Measurements from ENCODE around the gene LRRC8B. TPM values are rescaled to one million over a fixed set of nuclear protein-coding genes. Genes with fewer than 3 reads are reported as not detected.

The LRRC8B gene
- total RNA-seq, 1 donor from 2014 or later, result 76.8 TPM

DNA sequence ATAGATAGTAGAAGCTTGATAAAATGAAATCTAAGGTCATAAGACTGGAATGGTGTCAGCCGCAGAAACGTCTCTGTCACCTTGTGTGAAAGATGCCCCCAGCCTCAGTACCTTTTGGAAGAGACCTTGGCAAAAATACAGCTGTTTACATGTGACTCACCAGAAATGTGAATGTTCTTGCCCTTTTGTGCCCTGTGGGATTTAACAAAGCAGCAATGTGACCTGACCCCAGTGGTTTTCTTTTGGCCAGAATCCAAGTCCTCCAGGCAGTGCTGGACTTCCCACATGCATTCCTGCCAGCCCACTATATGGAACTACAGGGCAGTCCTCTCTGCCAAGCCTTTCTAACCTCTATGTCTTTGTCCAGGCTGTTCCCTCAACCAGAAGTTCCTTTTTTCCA lies 81.1 kb downstream of the LRRC8B start:
- peak overlapping the region; percentile 64 for H3K4me3 Mint-ChIP-seq
- H3K27ac Mint-ChIP-seq, result peak overlapping the region; percentile 99
- no peak for DNase-seq
- peaks cover 86% of the 10 kb centered on the region for H3K4me1 Mint-ChIP-seq
- intact Hi-C loops (cut with micrococcal nuclease), result loop anchor here (2.0 to 10.0 kb wide), 2 partner anchors 53 to 561 kb away; no protein-coding TSS in a partner anchor
- H3K27me3 Mint-ChIP-seq, result no peaks in the 10 kb centered on the region
- H3K36me3 Mint-ChIP-seq (ENCODE audit: low read depth), result peaks cover 37% of the 10 kb centered on the region
- H3K9me3 Mint-ChIP-seq, result no peaks in the 10 kb centered on the region

DNA sequence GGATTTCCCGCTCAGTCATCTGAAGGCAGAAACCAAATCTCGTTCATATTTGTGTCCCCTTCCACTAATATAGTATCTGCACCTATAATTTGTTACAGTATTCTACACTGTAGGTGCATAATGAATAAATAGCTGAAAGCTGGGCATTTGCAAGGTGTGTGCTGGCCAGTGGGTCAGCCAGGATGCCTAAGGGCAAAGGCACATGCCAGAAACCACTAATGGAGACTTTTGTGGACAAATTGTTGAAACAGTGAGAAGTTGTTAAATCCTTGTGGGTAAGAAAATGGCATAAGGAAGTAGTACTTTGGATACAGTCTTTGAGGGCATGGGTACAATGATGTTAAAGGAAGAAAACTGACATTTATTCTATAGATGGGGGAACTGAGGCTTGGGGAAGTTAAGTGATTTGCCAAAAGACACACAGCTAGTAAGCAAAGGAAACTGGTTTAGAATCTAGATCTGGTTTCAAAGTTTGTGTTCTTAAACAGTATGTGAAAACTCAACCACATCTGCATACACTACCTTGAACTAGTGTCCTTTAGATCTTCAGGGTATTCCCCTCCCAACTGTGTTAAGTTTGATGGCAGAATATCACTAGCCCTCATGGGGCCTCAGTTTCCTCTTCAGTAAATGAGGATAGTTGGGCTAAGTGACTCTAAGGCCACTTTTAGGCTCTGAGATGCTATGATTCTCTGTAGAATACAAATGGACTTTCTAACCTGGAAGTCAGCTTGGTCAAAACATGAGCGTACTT lies 81.8 kb downstream of the LRRC8B start:
- peak overlapping the region; percentile 99 for H3K27ac Mint-ChIP-seq
- intact Hi-C loops (cut with micrococcal nuclease), result loop anchor here (2.0 to 10.0 kb wide), 2 partner anchors 52 to 562 kb away; no protein-coding TSS in a partner anchor
- H3K4me1 Mint-ChIP-seq, result peaks cover 86% of the 10 kb centered on the region
- peaks cover 31% of the 10 kb centered on the region for H3K36me3 Mint-ChIP-seq (ENCODE audit: low read depth)
- H3K4me3 Mint-ChIP-seq, result peak overlapping the region; percentile 64
- H3K9me3 Mint-ChIP-seq, result no peaks in the 10 kb centered on the region
- DNase-seq, result peak; percentile 74
- H3K27me3 Mint-ChIP-seq, result no peaks in the 10 kb centered on the region

DNA sequence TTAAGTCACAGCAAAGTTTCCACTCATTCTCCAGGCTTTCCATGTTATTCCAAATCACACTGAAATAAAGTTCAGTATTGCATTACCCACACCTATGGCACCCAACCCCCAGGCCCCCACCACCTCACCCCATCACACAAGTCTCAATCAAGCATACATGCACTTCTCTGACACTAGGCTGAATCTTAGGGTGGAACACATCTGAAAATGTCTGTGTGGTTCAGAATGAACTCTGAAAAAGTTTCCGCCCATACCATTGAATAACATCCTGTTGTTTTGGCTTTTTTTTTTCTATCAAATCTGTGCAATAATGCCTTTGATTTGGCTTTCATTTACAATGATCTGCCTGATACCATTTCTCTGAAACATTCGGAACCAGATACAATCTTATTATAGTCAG lies 82.5 kb downstream of the LRRC8B start:
- peak overlapping the region; percentile 99 for H3K27ac Mint-ChIP-seq
- H3K27me3 Mint-ChIP-seq, result no peaks in the 10 kb centered on the region

DNA sequence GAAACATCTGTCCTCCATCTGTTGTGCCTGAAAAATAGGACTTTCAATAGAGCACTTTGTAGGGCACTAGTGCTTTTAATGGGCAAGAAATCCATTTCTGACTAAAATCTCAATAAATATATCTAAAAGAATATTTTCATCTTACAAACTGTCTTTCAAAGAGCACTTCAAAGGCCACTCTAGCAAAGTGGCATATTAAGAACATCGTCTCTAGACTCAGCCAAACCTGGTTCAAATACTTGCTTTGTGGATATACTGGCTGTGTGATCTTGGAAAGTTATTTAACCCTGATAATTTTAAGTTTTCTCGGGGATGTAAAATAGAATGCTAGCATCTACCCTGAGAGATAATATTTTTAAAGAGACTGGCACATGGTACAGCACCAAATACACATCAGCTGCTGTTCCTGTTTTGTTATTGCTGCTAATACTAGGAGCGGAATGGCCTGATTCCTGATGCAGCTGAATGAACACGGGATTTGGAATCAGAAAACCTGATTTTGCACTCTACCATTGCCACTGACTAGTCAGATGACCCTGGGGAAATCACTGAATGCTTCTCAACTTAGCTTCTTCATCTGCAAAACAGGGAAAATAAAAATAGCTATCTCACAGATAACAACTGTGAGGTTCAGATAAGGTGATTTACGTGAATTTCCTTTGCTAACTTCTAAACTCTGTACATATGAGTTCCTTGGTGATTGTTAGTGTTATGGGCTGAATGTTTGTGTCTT lies 83.1 kb downstream of the LRRC8B start:
- intact Hi-C loops (cut with micrococcal nuclease), result loop anchor here (1.0 to 10.0 kb wide), 5 partner anchors 25 to 563 kb away; no protein-coding TSS in a partner anchor
- DNase-seq, result peak; percentile 67
- Mint-ChIP-seq H3K36me3 (ENCODE audit: low read depth) (peaks cover 24% of the 10 kb centered on the region), H3K4me3 (peak overlapping the region; percentile 88), H3K27ac (peak overlapping the region; percentile 99), H3K27me3 (no peaks in the 10 kb centered on the region), H3K4me1 (peaks cover 86% of the 10 kb centered on the region), H3K9me3 (no peaks in the 10 kb centered on the region)

More for the DNA sequence above, 82.5 kb downstream of the LRRC8B start:
- Mint-ChIP-seq H3K9me3 (no peaks in the 10 kb centered on the region), H3K4me3 (peak overlapping the region; percentile 64), H3K4me1 (peaks cover 85% of the 10 kb centered on the region), H3K36me3 (ENCODE audit: low read depth) (peaks cover 26% of the 10 kb centered on the region)
- intact Hi-C loops (cut with micrococcal nuclease), result loop anchor here (1.0 to 10.0 kb wide), 3 partner anchors 25 to 562 kb away; no protein-coding TSS in a partner anchor
- peak; percentile 87 for DNase-seq

DNA sequence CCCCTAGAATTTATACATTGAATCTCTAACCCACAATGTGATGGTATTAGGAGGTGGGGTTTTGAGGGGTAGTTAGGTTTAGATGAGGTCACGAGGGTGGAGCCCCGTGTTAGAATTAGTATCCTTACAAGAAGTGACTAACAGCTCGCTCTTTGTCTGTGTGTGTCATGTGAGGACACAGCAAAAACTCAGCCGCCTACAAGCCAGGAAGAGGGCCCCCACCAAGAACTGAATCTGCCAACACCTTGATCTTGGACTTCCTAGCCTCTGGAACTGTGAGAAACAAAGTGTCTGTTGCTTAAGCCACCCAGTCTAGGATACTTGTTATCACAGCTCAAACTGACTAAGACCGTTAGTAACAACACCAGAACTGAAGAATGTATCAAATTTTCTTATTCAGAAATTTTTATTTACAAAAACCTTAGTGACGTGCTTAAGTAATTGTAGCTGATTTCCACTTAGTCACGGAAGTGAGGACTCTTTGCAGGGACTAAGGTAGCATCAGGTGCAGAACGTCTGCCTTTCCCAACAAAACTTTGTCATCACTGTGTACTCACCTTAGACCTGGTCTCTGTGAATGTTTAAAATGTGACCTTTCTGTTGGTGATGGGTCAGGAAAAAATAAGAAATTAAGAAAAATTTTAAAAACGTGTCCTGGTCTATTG lies 83.8 kb downstream of the LRRC8B start:
- Mint-ChIP-seq H3K27me3 (no peaks in the 10 kb centered on the region), H3K9me3 (no peaks in the 10 kb centered on the region), H3K27ac (peak overlapping the region; percentile 99), H3K4me1 (peaks cover 82% of the 10 kb centered on the region), H3K4me3 (peak overlapping the region; percentile 88), H3K36me3 (ENCODE audit: low read depth) (peaks cover 18% of the 10 kb centered on the region)
- intact Hi-C loops (cut with micrococcal nuclease), result loop anchor here (1.0 to 10.0 kb wide), 3 partner anchors 111 to 564 kb away; no protein-coding TSS in a partner anchor
- peak; percentile 91 for DNase-seq

DNA sequence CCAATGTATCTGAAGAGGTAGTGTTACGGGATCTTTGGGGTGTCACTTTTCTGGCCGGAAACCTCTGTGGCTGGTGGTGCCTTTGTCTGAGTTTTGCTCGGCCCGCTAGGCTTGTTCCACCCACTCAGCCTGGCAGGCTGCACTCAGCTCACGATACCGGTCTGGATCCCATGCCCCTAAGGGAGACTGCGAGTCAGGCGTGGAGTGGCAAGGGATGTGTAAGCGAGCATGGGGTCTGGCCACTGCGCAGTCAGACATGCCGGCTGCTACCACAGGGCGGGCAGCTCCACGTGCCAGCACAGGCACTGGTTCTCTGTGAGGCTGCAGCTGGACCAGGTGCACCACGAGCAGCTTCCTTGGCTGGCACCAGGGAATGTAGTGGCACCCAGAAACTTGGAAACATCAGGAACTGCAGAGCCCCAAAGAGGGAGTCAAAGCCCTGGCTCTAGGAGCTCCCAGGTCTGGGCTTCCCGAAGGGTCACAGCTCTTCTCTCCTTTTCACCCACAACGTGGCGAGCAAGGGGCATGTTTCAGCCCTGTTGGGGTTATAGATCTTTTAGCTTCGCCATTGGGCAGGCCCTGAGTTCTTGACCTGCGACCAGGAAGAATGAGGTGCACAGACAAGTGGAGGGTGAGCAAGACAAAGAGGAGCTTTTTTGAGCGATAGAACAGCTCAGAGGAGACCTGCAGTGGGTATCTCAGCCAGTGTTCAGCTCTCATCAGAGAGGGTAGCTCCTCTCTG lies 84.5 kb downstream of the LRRC8B start:
- intact Hi-C loops (cut with micrococcal nuclease), result loop anchor here (1.0 to 10.0 kb wide), 3 partner anchors 110 to 564 kb away; no protein-coding TSS in a partner anchor
- Mint-ChIP-seq H3K9me3 (no peaks in the 10 kb centered on the region), H3K27ac (peak overlapping the region; percentile 99), H3K27me3 (no peaks in the 10 kb centered on the region), H3K4me1 (peaks cover 78% of the 10 kb centered on the region), H3K4me3 (peak overlapping the region; percentile 88), H3K36me3 (ENCODE audit: low read depth) (peaks cover 20% of the 10 kb centered on the region)
- DNase-seq, result peak; percentile 89

DNA sequence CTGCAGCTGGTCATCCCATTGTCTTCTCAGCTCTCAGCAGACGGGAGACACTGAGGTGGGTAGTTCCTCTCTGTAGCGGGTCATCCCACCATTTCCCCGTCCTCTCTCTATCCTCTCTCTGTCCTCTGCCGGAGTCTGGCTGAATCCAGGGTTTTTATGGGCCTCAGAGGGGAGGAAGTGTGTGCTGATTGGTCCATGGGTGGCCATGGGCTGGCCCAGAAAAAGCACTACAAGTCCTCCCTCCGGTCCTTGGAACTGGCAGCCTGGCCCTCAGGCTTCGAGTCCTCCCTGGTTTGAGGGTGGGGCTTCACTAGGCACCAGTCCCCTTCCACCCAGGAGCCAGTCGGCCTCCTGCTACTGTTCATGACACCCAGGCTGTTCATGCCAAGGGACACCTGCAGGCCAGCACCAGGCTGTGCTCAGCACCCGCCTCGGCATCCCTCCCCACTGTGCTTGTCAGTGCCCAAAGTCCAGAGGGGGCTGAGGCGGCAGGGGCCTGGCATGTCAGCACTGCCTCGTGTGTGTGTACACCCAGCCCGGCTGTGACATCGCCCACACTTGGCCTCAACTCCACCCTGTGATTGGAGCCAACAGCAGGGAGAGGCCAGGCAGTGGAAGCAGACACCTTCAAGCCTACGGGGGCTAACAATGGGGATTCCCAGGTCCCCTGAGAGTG lies 85.3 kb downstream of the LRRC8B start:
- Mint-ChIP-seq H3K27me3 (no peaks in the 10 kb centered on the region), H3K9me3 (no peaks in the 10 kb centered on the region), H3K4me3 (peak overlapping the region; percentile 88), H3K36me3 (ENCODE audit: low read depth) (peaks cover 19% of the 10 kb centered on the region), H3K4me1 (peaks cover 76% of the 10 kb centered on the region), H3K27ac (peak overlapping the region; percentile 99)
- intact Hi-C loops (cut with micrococcal nuclease), result loop anchor here (2.0 to 10.0 kb wide), 3 partner anchors 385 to 565 kb away; partner anchors contain the start of genes GBP2 and ZNF326
- peak; percentile 89 for DNase-seq

DNA sequence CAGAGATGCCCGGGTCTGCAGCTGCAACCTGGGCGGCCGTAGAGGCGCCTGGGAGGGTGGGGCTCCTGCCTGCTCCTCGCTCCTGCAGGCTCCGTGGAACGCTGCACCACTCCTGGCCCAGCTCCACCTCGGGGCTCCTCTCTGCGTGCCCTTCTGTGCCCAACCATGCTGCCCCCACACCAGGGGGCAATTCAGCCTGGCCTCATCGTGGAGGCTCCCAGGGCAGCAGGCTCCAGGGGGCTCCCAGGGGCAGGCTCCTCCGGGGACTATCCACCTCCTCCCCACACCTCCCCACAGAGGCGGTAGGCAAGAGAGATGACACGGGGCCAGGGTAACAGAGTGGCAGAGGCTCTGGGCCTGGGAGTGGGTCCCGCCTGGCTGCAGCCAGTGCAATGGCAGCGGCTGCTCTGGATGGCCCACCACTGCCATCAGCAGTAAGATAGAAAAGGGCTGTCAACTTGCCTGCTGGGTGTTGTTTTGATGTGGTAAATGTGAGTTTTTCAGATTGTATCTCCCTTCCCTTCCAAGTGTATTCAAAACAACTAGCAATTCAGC lies 85.9 kb downstream of the LRRC8B start:
- intact Hi-C loops (cut with micrococcal nuclease), result loop anchor here (1.0 to 2.0 kb wide), 4 partner anchors 7 to 484 kb away; partner anchors contain the start of genes GBP2 and ZNF326
- peak overlapping the region; percentile 88 for H3K4me3 Mint-ChIP-seq
- peaks cover 15% of the 10 kb centered on the region for H3K36me3 Mint-ChIP-seq (ENCODE audit: low read depth)
- peaks cover 76% of the 10 kb centered on the region for H3K4me1 Mint-ChIP-seq
- peak; percentile 91 for DNase-seq
- H3K27ac Mint-ChIP-seq, result peak overlapping the region; percentile 99
- H3K27me3 Mint-ChIP-seq, result no peaks in the 10 kb centered on the region
- H3K9me3 Mint-ChIP-seq, result no peaks in the 10 kb centered on the region

DNA sequence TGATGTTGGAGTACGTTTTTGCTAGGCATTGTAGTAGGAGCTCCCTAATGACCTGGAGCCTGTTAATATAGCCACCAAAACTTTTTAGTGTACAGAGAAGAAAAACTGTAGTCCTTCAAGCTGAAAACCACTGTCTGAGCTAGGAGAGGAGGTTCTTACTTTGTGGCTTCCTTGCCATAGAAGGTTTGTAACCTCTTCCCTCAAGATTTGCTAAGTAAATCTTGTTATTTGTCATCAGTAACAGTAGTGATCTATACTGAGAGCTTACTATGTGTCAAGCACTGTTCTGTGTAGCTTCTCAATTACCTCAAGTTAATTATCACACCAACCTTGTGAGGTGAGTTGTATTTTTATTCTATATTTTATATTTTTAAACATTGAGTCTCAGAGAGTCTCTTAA lies 87.1 kb downstream of the LRRC8B start:
- H3K36me3 Mint-ChIP-seq (ENCODE audit: low read depth), result peaks cover 22% of the 10 kb centered on the region
- peak overlapping the region; percentile 88 for H3K4me3 Mint-ChIP-seq
- H3K27me3 Mint-ChIP-seq, result no peaks in the 10 kb centered on the region
- H3K9me3 Mint-ChIP-seq, result peaks cover under 1% of the 10 kb centered on the region
- intact Hi-C loops (cut with micrococcal nuclease), result loop anchor here (1.0 to 2.0 kb wide), 5 partner anchors 8 to 485 kb away; partner anchors contain the start of genes GBP2 and ZNF326
- peak overlapping the region; percentile 99 for H3K27ac Mint-ChIP-seq
- peak; percentile 82 for DNase-seq
- peaks cover 68% of the 10 kb centered on the region for H3K4me1 Mint-ChIP-seq

DNA sequence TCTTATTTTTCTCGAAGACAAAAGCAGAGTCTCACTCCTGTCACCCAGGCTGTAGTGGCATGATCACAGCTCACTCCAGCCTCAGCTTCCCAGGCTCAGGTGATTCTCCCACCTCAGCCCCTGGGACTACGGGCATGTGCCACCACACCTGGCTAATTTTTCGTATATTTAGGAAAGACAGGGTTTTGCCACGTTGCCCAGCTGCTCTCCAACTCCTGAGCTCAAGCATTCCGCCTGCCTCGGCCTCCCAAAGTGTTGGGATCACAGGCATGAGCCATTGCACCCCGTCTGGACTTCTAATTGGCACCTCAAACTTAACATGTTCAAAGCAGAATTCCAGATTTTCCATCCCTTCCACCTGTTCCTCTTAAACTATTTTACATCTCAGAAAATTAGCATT lies 89.3 kb downstream of the LRRC8B start:
- H3K9me3 Mint-ChIP-seq, result peaks cover 10% of the 10 kb centered on the region
- H3K4me1 Mint-ChIP-seq, result peaks cover 59% of the 10 kb centered on the region
- H3K36me3 Mint-ChIP-seq (ENCODE audit: low read depth), result peaks cover 38% of the 10 kb centered on the region
- no peaks in the 10 kb centered on the region for H3K27me3 Mint-ChIP-seq
- peak overlapping the region; percentile 17 for H3K27ac Mint-ChIP-seq
- peak; percentile 43 for DNase-seq
- intact Hi-C loops (cut with micrococcal nuclease), result no loop called here
- H3K4me3 Mint-ChIP-seq, result peak overlapping the region; percentile 1

DNA sequence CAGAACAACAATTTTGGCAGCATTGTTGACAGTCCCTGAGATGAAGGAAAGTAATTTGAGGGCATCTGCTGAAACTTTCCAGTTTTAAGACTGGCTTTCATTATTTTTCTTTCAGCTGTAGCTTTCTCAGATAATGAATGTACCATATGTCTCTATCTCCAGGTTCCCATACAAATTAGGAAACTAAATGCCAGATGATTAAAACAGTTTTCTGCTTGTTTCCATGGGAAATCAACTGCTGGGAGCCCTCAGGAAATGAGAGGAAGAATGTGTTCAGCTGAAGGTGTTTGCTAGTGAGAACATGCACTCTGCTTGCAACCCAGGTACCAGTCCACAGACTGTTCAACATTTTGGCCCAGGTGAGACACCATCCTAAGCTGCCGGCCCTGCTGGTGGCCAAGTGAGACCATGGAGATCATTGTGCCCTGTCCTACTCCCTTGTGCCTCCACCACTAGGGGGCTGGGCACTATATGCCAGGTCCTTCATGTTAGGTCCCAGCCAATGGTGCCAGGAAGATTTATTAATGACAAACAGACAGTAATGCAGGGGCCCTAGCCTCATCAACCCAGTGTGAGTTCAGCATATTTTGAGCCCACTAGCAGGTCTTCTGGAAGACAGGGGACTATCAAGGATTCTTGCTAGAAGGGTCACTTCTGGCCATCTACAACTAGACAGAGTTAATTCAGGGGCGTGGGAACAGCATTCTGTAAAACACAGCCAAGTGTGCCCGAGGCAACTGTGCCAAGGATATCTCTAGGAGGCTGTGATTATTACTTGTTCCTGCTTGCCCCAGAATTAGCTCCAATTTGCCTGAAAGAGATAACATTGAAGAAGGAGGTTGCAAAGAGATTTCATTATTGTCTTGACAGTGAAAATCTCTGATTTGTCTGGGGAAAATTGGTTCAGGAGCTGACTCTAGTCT lies 91.3 kb downstream of the LRRC8B start:
- H3K4me3 Mint-ChIP-seq, result no peak overlapping the region
- H3K27me3 Mint-ChIP-seq, result no peaks in the 10 kb centered on the region
- peaks cover 12% of the 10 kb centered on the region for H3K9me3 Mint-ChIP-seq
- peaks cover 55% of the 10 kb centered on the region for H3K4me1 Mint-ChIP-seq
- intact Hi-C loops (cut with micrococcal nuclease), result no loop called here
- peaks cover 46% of the 10 kb centered on the region for H3K36me3 Mint-ChIP-seq (ENCODE audit: low read depth)
- no peak for DNase-seq
- no peak overlapping the region for H3K27ac Mint-ChIP-seq

Measured in activated CD4-positive, alpha-beta T cell treated with anti-CD3 and anti-CD28 coated beads, Interleukin-2, amount 10 ng/mL, durations not matched to agents 24 days and 14 days (primary cell).